ENCODE data around the gene PRMT7. TPM values are rescaled to one million over a fixed set of nuclear protein-coding genes. Genes with fewer than 3 reads are reported as not detected.

PRMT7 gene, protein sequence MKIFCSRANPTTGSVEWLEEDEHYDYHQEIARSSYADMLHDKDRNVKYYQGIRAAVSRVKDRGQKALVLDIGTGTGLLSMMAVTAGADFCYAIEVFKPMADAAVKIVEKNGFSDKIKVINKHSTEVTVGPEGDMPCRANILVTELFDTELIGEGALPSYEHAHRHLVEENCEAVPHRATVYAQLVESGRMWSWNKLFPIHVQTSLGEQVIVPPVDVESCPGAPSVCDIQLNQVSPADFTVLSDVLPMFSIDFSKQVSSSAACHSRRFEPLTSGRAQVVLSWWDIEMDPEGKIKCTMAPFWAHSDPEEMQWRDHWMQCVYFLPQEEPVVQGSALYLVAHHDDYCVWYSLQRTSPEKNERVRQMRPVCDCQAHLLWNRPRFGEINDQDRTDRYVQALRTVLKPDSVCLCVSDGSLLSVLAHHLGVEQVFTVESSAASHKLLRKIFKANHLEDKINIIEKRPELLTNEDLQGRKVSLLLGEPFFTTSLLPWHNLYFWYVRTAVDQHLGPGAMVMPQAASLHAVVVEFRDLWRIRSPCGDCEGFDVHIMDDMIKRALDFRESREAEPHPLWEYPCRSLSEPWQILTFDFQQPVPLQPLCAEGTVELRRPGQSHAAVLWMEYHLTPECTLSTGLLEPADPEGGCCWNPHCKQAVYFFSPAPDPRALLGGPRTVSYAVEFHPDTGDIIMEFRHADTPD
- total RNA-seq = 100 to 1,000 TPM in 1 of 6 donors, 10 to 100 TPM in 5; 26.9 to 166 (median 38.8) TPM

DNA sequence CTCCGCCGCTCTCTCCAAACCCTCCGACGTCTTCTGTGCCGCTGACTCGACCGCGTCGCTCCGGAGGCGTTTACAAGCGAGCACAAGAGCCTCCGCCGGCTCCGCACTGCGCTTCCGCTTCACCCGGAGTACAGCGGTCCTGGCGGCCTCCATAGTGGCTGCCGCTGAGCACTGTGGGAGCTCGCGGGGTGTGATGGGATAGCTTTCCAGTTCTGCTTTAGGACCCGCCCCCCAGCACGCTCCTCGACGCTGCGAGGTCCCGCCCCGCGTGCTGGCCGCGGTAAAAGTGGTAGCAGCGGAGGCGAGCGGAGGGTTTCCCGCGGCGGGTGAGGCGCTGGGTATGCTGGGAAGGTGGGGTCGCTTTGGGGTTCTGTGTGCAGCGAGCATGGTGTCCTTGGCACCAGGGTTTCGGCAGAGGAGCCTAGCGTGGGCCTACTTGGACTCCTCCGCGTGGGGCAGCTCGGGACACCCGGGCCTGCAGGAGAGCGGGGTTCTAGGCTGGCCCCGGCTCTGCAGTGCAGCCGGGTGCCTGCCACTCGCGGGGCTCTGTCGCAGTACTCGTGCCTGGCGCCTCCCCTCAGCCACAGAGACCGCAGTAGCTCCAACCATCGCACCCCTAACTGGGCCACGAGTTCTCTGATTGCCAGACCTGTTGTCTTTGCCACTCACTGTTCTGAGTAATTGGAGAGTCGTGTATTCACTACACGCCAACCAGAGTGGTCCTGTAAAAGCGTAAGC, at the start of gene PRMT7, which contains the start of gene SLC7A6OS:
PRMT7 (plus strand) TSS at position 246 of the 738 bp plus-strand sequence. CDS start 4,961 bp downstream, outside the sequence.
SLC7A6OS (minus strand) TSS at position 173 of the 738 bp plus-strand sequence; CDS start at position 153, 20 bp downstream.
- Histone ChIP-seq H3K4me3 (peak within 1 kb of the TSS; percentile 59 to 99 (median 89)), H3K9me3 (no peaks in the 10 kb centered on the region), H3K4me1 (peaks cover 23 to 40% (median 30%) of the 10 kb centered on the region in 4 donors), H3K27me3 (no peaks in the 10 kb centered on the region), H3K36me3 (peaks cover 2 to 37% (median 19%) of the 10 kb centered on the region in 4 donors), H3K27ac (peak within 1 kb of the TSS; percentile 85 to 93 (median 86))
- ATAC-seq (ENCODE audit: low FRiP score in 2 of 2) (peak; percentile 100), DNase-seq (peak; percentile 95 to 96)
- 0% methylated on average over 23 to 48 of the region's 62 CpGs for WGBS, 2 donors
- peak in 3 of 4 donors; percentile 59 to 87 (median 76) for TF ChIP-seq POLR2A (IDR thresholded peaks at IDR 0.05)
- TF ChIP-seq, protein P1, sequence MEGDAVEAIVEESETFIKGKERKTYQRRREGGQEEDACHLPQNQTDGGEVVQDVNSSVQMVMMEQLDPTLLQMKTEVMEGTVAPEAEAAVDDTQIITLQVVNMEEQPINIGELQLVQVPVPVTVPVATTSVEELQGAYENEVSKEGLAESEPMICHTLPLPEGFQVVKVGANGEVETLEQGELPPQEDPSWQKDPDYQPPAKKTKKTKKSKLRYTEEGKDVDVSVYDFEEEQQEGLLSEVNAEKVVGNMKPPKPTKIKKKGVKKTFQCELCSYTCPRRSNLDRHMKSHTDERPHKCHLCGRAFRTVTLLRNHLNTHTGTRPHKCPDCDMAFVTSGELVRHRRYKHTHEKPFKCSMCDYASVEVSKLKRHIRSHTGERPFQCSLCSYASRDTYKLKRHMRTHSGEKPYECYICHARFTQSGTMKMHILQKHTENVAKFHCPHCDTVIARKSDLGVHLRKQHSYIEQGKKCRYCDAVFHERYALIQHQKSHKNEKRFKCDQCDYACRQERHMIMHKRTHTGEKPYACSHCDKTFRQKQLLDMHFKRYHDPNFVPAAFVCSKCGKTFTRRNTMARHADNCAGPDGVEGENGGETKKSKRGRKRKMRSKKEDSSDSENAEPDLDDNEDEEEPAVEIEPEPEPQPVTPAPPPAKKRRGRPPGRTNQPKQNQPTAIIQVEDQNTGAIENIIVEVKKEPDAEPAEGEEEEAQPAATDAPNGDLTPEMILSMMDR (IDR thresholded peaks at IDR 0.05) = peak in 5 of 6 experiments; percentile 26 to 69 (median 36)
- TF ChIP-seq EP300 (IDR thresholded peaks at IDR 0.05) = no peak
- TF ChIP-seq POLR2AphosphoS5 (IDR thresholded peaks at IDR 0.05) = peak; percentile 84 to 92

DNA sequence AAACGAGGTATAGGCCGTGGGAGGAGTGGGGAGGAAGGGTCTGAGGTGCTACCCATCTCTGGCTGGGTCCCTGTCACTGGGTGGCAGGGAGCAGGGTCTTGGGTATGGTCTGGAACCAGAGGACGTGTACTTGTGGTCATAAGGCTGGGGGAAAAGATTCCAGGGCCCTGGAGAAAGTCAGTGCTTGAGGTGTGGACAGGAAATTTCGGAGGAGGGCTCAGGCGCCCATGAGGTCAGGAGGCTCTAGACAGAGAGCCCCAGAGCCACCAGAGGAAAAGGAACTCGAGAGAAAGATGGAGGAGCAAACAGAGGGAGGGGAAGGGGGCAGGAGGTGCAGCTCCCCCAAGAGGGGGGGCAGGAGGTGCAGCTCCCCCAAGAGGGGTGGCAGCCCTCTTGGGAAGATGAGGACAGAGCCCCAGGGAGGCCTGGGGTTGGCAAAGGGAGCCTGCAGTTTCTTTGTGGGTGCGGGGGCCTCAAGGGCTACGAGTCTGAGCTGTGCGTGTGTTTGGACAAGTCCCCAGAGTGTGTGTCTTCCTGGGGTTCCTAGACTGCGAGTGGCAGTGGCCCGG, 47.2 kb upstream of the PRMT7 start:
- Histone ChIP-seq H3K36me3 (peaks cover 0 to 24% (median 18%) of the 10 kb centered on the region in 4 donors), H3K27me3 (no peaks in the 10 kb centered on the region), H3K4me3 (peak overlapping the region; percentile 40 to 94 (median 90)), H3K4me1 (peaks cover 17 to 35% (median 22%) of the 10 kb centered on the region in 4 donors), H3K9me3 (no peaks in the 10 kb centered on the region), H3K27ac (peak overlapping the region; percentile 97 to 99 (median 98))
- DNase-seq (no peak), ATAC-seq (ENCODE audit: low FRiP score in 2 of 2) (no peak)
- WGBS, 2 donors = 46 to 59% methylated on average over 7 to 10 of the region's 11 CpGs
- no peak for TF ChIP-seq EP300 (IDR thresholded peaks at IDR 0.05)
- TF ChIP-seq, protein P1 (IDR thresholded peaks at IDR 0.05) = no peak
- TF ChIP-seq POLR2A (IDR thresholded peaks at IDR 0.05) = no peak
- TF ChIP-seq POLR2AphosphoS5 (IDR thresholded peaks at IDR 0.05) = no peak

DNA sequence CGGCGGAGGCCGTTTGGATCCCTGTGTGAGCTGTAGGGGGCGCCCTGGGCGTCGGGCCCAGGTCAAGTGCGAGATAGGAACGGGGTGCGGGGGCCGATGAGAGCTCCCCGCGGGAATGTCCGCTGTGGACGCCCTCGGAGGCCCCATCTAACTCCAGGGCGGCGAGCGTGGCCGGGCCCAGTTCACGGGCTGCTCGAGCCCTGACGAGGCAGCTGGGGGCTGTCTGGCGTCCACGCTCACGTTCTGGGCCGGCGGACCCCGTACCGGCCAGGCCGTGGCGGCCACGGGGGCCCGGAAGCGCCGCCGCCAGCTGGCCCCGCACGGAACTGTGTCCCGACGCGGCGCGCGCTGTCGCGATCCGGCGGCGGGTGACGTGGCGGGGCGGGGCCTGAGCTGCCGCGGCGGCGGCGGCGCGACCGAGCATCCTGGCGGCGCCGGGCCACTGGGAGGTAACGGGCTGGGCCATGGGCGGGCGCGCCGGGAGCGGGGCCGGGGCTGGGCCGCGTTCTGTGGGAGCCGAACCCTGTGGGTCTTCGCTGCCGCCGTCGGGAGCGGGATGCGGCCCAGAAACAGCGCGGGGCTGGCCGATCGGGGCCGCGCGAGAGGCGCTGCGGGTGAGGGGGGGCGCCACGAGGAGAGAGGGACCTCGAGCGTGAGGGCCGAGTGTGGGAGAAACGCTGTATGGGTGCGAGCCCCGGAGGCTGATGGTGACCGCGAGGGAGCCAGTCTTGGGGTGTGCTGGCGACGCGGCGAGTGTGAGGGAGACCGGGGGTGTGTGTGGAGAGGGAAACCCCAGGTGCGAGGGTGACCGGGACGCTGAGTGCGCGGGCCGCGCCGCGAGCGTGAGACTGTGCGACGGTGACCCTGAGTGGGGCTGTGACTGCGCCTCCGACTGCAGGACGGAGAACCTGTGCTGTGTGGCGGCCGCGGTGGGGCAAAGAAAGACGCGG, 46.4 kb upstream of the PRMT7 start, which contains the start of gene SLC7A6:
SLC7A6 (plus strand) TSS at position 399 of the 950 bp plus-strand sequence. CDS start 10,201 bp downstream, outside the sequence.
- Histone ChIP-seq H3K27me3 (no peaks in the 10 kb centered on the region), H3K4me3 (peak within 1 kb of the TSS; percentile 89 to 94 (median 91)), H3K4me1 (peaks cover 17 to 35% (median 22%) of the 10 kb centered on the region in 4 donors), H3K9me3 (no peaks in the 10 kb centered on the region), H3K27ac (peak within 1 kb of the TSS; percentile 97 to 99 (median 98)), H3K36me3 (peaks cover 0 to 17% (median 12%) of the 10 kb centered on the region in 4 donors)
- ATAC-seq (ENCODE audit: low FRiP score in 2 of 2) (peak; percentile 71 to 92), DNase-seq (peak; percentile 86 to 97)
- TF ChIP-seq POLR2AphosphoS5 (IDR thresholded peaks at IDR 0.05) (peak; percentile 18 to 52), EP300 (IDR thresholded peaks at IDR 0.05) (no peak), POLR2A (IDR thresholded peaks at IDR 0.05) (peak in 3 of 4 donors; percentile 70 to 81 (median 76))
- TF ChIP-seq, protein P1 (IDR thresholded peaks at IDR 0.05) = peak; percentile 61 to 95 (median 88)
- WGBS, 2 donors = 0 to 1% methylated on average over 44 to 67 of the region's 123 CpGs

All from upper lobe of left lung (tissue), 6 donors.